ENCODE data around the gene SKAP2. TPM values are rescaled to one million over a fixed set of nuclear protein-coding genes. Genes with fewer than 3 reads are reported as not detected.
A peak's percentile ranks its signal among the peaks of the same experiment; 100 is the strongest.

The SKAP2 gene
- 10 to 100 TPM; 54.3 to 83.1 (median 76.1) TPM for total RNA-seq

DNA sequence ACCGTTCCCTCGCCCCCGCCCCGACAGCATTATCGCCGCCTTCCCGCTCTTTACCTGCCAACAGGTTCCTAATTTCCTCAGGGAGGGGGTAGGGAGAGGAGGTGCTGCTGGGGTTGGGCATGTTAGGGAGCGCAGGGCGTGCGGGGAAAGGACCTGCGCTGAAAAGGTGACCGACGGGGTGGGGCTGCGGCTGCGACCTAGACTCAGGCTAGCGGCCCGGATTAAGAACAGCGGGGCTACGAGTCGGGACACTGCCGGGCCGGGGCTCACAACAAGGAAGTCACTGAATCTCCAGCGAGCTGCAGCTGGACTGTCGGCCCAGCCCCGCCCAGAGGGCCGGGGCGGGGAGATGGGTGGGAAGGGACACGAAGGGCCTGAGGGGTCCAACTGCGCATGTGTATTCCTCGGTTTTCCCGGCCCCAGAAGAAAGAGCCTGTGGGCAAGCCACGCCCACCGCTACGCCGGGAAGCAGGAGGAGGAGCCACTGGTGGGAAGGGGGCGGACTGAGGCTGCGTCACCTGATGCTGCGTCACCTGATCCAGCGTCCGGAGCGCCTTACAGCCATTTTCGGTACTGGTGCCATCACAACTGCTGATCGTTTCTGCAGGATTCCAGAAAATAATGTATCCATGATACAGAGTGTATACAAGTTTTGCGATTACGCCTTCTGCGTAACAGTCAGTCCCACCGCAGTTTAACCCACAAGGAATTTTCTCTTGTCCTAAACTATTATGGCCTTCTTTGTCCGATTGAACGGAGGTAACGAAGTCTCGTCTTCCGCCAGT, at the start of gene SKAP2:
Gene SKAP2 (minus strand): TSS at position 282 of the 785 bp plus-strand sequence. CDS start 161 bp downstream, at position 121.
- no peaks in the 10 kb centered on the region for H3K27me3 ChIP-seq
- peak; percentile 99 for ATAC-seq
- TF ChIP-seq EP300 (IDR thresholded peaks at IDR 0.05) (no peak), POLR2A (IDR thresholded peaks at IDR 0.05) (peak; percentile 96), POLR2AphosphoS5 (IDR thresholded peaks at IDR 0.05) (peak; percentile 97), CTCF (IDR thresholded peaks at IDR 0.05) (no peak)
- peaks cover 0 to 43% (median 2%) of the 10 kb centered on the region in 3 donors for H3K4me1 ChIP-seq
- H3K36me3 ChIP-seq: no peaks in the 10 kb centered on the region
- peak within 1 kb of the TSS; percentile 82 to 95 (median 94) for H3K27ac ChIP-seq
- H3K4me3 ChIP-seq: peak within 1 kb of the TSS; percentile 70 to 77
- 0 to 2% methylated on average over 12 to 24 of the region's 52 CpGs for WGBS, 2 donors (ENCODE audit: low coverage in 1 of 2)
- H3K9me3 ChIP-seq: no peaks in the 10 kb centered on the region

DNA sequence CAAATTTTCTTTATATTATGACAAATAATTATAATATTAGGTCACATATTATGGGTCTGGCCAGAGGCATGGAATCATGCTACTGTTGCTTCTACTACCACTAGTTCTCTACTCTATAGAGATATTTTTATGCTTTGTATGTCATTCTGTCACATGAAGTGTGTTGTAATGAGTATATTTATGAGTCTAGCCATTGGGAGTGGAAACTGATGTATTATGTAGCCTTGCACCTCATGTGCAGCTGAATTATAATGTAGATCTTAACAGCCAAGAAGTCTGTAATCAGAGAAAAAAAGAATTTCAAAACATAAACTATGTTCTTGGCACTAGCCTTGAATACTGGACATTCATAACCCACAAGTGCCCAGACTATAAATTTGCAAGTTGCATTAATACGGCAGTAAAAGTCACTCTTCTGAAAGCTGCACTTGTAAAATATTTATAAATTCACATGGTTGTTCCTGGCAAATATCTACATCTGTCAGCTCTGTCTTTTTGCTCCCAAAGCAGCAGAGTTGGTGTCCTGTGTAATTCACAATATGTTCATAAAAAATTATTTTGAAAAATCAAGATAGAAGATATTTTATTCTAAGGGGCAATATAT, 48.6 kb upstream of the SKAP2 start:
- WGBS, 2 donors (ENCODE audit: low coverage in 1 of 2): 11 to 15% methylated on average over 1 of the region's 1 CpG
- Histone ChIP-seq H3K27ac (peak overlapping the region in 1 of 4 donors; percentile 20), H3K4me3 (no peak overlapping the region), H3K4me1 (peaks cover 0 to 10% (median 2%) of the 10 kb centered on the region in 3 donors), H3K36me3 (no peaks in the 10 kb centered on the region), H3K9me3 (no peaks in the 10 kb centered on the region), H3K27me3 (no peaks in the 10 kb centered on the region)
- no peak for ATAC-seq
- peak; percentile 60 for TF ChIP-seq POLR2AphosphoS5 (IDR thresholded peaks at IDR 0.05)
- TF ChIP-seq POLR2A (IDR thresholded peaks at IDR 0.05): no peak
- TF ChIP-seq CTCF (IDR thresholded peaks at IDR 0.05): no peak

DNA sequence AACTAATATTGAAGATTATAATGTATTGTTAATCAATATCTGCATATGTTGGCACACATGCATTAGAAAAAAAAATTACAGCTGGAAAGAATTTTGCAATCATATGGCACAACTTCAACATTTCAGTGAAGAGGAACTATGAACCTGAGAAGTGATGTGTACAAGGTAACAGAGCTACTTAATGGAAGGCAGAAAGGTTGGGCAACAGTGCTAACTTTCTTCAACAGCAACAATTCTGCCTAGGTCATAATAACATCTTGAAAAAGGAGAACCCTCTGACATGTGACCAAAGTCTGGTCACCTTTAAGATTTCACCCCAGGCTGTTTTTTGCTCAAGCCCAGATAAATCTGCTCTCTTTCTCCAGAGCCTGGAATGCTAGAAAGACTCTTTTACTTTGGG, 47.9 kb upstream of the SKAP2 start:
- Histone ChIP-seq H3K27me3 (no peaks in the 10 kb centered on the region), H3K27ac (peak overlapping the region in 1 of 4 donors; percentile 20), H3K9me3 (no peaks in the 10 kb centered on the region), H3K36me3 (no peaks in the 10 kb centered on the region), H3K4me1 (peaks cover 0 to 10% (median 2%) of the 10 kb centered on the region in 3 donors), H3K4me3 (no peak overlapping the region)
- no peak for TF ChIP-seq POLR2AphosphoS5 (IDR thresholded peaks at IDR 0.05)
- TF ChIP-seq POLR2A (IDR thresholded peaks at IDR 0.05): no peak
- no peak for TF ChIP-seq EP300 (IDR thresholded peaks at IDR 0.05)
- TF ChIP-seq CTCF (IDR thresholded peaks at IDR 0.05): no peak
- no peak for ATAC-seq

DNA sequence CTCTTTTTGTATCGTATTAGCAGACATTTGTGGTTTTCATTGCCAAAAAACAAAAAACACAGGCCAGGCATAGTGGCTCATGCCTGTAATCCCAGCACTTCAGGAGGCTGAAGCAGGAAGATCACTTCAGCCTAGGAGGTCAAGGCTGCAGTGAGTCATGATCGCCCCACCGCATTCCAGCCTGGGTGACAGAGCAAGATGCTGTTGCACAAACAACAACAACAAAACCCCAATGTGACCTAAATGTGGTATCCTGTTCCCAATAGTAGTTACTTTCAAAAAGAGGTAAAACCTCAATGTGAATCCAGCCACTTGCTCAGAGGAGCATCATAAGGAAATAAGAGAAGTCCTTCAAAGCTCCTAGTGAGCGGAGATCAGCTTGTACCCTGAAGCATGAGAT, 45.8 kb upstream of the SKAP2 start:
- H3K36me3 ChIP-seq: no peaks in the 10 kb centered on the region
- H3K4me3 ChIP-seq: no peak overlapping the region
- H3K27me3 ChIP-seq: no peaks in the 10 kb centered on the region
- H3K9me3 ChIP-seq: no peaks in the 10 kb centered on the region
- H3K4me1 ChIP-seq: peaks cover 0 to 10% (median 2%) of the 10 kb centered on the region in 3 donors
- TF ChIP-seq CTCF (IDR thresholded peaks at IDR 0.05): no peak
- TF ChIP-seq POLR2AphosphoS5 (IDR thresholded peaks at IDR 0.05): no peak
- no peak for TF ChIP-seq EP300 (IDR thresholded peaks at IDR 0.05)
- no peak for TF ChIP-seq POLR2A (IDR thresholded peaks at IDR 0.05)
- H3K27ac ChIP-seq: no peak overlapping the region
- 84 to 92% methylated on average over 4 of the region's 4 CpGs for WGBS, 2 donors (ENCODE audit: low coverage in 1 of 2)
- ATAC-seq: no peak

DNA sequence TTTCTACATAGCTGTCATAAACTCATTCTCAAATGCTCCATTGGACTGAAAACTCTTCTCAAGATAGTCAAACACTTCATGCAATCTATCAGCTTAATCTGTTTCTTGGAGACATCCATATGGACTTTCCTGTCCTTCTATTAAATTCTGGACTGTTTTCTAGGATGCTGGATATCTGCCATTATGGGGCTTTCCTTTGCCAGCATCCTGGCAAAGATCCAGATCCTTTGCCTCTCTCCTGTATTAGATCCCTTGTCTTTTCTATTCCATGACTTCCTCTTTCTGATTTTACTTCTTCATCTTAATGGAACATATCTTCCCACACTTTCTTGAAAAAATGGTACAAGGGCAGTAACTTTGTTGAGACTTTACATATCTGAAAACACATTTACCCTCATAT, 35.9 kb upstream of the SKAP2 start:
- Histone ChIP-seq H3K27ac (no peak overlapping the region), H3K9me3 (no peaks in the 10 kb centered on the region), H3K36me3 (no peaks in the 10 kb centered on the region), H3K4me1 (no peaks in the 10 kb centered on the region), H3K27me3 (no peaks in the 10 kb centered on the region), H3K4me3 (no peak overlapping the region)
- no peak for TF ChIP-seq POLR2A (IDR thresholded peaks at IDR 0.05)
- TF ChIP-seq EP300 (IDR thresholded peaks at IDR 0.05): no peak
- no peak for TF ChIP-seq POLR2AphosphoS5 (IDR thresholded peaks at IDR 0.05)
- TF ChIP-seq CTCF (IDR thresholded peaks at IDR 0.05): no peak
- no peak for ATAC-seq
